ENCODE measurements around the gene TOMM40.
"Not testable (repeated sequence)": the region's sequence is repeated elsewhere in the genome, so short reads cannot be mapped to it uniquely, and the experiment has no call there.

TOMM40 gene

GRCh38 chr19:44912854-44913253 is 21.8 kb downstream of the TOMM40 start:
- Histone ChIP-seq H3K27me3 (replicated peaks) (no peaks in the 10 kb centered on the region), H3K4me3 (ENCODE audit: low read depth, low read length) (no peak overlapping the region), H3K27ac (no peak overlapping the region), H3K36me3 (replicated peaks) (no peaks in the 10 kb centered on the region)
- no peak for TF ChIP-seq CTCF (IDR thresholded peaks at IDR 0.05; ENCODE audit: low read depth, low read length, missing control alignments)
- DNase-seq = no peak
- in situ Hi-C loops (cut with HindIII; ENCODE audit: low pct_ligation_motif_present, low sequenced_read_pairs) = no loop called here

DNA sequence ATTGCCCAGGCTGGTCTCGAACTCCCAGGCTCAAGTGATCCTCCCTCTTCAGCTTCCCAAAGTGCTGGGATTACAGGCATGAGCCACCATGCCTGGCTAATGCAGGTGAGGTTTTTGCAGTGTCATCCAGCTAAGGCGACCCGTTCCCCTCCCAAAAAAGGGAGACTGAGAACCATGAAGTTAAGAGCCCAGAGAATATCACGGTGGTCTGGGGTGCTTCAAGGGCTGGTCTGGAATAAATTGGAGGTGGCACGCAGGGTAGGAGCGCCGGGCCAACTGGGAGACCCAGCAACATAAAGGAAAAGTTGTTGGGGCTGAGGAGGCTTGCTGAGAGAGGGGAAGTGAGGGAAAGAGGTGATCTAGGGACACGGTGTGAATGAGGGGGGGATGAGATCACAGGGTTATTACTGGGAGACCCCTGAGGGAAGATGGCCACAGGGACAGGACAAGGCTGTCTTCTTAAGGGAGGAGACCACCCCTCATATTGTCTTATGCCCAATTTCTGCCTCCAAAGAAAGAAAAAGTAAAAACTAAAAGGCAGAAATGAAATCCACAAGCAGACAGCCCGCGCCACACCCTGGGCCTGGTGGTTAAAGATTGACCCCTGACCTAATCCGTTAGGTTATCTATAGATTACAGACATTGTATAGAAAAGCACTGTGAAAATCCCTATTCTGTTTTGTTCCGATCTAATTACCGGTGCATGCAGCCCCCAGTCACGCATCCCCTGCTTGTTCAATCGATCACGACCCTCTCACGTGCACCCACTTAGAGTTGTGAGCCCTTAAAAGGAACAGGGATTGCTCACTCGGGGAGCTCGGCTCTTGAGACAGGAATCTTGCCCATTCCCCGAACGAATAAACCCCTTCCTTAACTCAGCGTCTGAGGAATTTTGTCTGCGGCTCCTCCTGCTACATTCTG is 22.7 kb downstream of the TOMM40 start:
- H3K4me3 ChIP-seq (ENCODE audit: low read depth, low read length); H3K27ac ChIP-seq; in situ Hi-C loops (cut with HindIII; ENCODE audit: low pct_ligation_motif_present, low sequenced_read_pairs); H3K27me3 ChIP-seq (replicated peaks); DNase-seq; H3K36me3 ChIP-seq (replicated peaks): not testable (repeated sequence)

DNA sequence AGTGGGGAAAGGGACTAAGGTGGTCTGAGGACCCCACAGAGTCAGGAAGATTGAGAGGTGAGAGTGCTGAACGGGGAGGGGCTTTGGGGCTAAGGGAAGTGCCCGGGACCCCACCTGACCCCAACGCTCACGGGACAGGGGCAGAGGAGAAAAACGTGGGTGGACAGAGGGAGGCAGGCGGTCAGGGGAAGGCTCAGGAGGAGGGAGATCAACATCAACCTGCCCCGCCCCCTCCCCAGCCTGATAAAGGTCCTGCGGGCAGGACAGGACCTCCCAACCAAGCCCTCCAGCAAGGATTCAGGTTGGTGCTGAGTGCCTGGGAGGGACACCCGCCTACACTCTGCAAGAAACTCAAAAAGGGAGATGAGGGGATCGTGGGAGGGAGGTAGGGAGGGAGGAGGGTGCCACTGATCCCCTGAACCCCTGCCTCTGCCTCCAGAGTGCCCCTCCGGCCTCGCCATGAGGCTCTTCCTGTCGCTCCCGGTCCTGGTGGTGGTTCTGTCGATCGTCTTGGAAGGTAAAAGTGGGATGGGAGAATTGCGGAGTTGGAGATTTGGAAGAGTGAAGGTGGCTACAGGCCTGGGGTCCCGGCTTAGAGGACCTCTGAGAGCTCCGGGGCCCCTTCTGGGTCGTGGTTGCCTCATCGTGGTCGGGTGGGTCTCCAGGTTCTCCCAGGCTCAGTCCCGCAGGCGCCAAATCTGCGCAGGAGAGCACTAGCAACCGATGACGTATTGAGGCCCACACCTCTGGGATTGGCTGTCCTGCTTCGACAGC is 23.6 kb downstream of the TOMM40 start, which contains the start of gene APOC1:
APOC1 (plus strand) TSS at position 176 of the 774 bp plus-strand sequence; CDS start at position 460, 284 bp downstream.
- H3K27me3 ChIP-seq (replicated peaks); H3K36me3 ChIP-seq (replicated peaks); in situ Hi-C loops (cut with HindIII; ENCODE audit: low pct_ligation_motif_present, low sequenced_read_pairs): not testable (repeated sequence)
- Histone ChIP-seq H3K4me3 (ENCODE audit: low read depth, low read length) (peak within 1 kb of the TSS; percentile 58), H3K27ac (peak within 1 kb of the TSS; percentile 66)
- DNase-seq = peak; percentile 72

GRCh38 chr19:44924243-44924725 is 33.2 kb downstream of the TOMM40 start:
- H3K27me3 ChIP-seq (replicated peaks) = no peaks in the 10 kb centered on the region
- H3K27ac ChIP-seq = no peak overlapping the region
- H3K36me3 ChIP-seq (replicated peaks) = no peaks in the 10 kb centered on the region
- no peak overlapping the region for H3K4me3 ChIP-seq (ENCODE audit: low read depth, low read length)
- in situ Hi-C loops (cut with HindIII; ENCODE audit: low pct_ligation_motif_present, low sequenced_read_pairs) = no loop called here
- DNase-seq = no peak
- TF ChIP-seq CTCF (IDR thresholded peaks at IDR 0.05; ENCODE audit: low read depth, low read length, missing control alignments) = no peak

DNA sequence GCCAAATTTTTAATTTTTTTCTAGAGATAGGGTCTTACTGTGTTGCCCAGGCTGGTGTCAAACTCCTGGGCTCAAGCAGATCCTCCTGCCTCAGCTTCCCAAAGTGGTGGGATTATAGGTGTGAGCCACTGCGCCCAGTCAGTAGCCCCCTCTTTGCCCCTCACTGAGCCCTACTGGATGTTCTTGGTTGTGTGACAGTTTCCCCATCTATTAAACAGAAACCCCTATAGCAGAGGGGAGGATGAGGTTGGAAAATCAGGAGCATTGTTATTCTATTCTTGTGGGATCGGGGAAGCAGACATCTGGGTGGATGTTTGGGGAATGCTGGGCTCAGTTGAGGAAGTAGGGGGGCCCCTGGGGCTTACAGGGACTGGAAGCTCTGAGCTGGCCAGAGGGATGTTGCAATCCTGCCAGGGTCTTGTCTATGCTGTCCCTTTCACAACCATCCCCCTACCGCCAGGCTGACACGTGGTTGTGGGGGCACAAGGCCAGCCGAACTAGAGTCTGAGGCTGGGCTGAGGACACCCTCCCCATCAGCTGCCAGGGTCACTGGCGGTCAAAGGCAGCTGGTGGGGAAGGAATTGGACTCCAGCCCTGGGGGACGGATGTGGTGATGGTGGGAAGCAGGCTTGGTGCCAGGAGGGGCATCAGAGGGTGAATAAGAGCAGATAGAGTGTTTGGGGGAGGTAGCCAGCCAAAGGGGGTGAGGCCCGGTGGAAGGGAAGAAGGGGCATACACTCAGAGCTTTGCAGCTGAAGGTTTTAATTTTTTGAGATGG is 34.2 kb downstream of the TOMM40 start:
- TF ChIP-seq CTCF (IDR thresholded peaks at IDR 0.05; ENCODE audit: low read depth, low read length, missing control alignments) = no peak
- no peak for DNase-seq
- Histone ChIP-seq H3K36me3 (replicated peaks) (no peaks in the 10 kb centered on the region), H3K4me3 (ENCODE audit: low read depth, low read length) (no peak overlapping the region), H3K27me3 (replicated peaks) (no peaks in the 10 kb centered on the region), H3K27ac (no peak overlapping the region)
- in situ Hi-C loops (cut with HindIII; ENCODE audit: low pct_ligation_motif_present, low sequenced_read_pairs) = no loop called here

GRCh38 chr19:44926245-44927077 is 35.4 kb downstream of the TOMM40 start:
- H3K36me3 ChIP-seq (replicated peaks); DNase-seq; in situ Hi-C loops (cut with HindIII; ENCODE audit: low pct_ligation_motif_present, low sequenced_read_pairs); H3K27ac ChIP-seq; H3K27me3 ChIP-seq (replicated peaks): not testable (repeated sequence)
- H3K4me3 ChIP-seq (ENCODE audit: low read depth, low read length) = peak overlapping the region; percentile 13

Measured in brain microvascular endothelial cell (primary cell).